HG03066 (cell line): Measurements from ENCODE around the gene UBE2C.
"Not testable (repeated sequence)": the region's sequence is repeated elsewhere in the genome, so short reads cannot be mapped to it uniquely, and the experiment has no call there.

Experiments
- ATAC-seq: cut with Tn5 transposase; IDR thresholded peaks from one replicate; pipeline ENCODE4 v1.9.1; 2021; ENCODE audit warnings: low read depth; ENCODE audit not compliant: unreplicated experiment

The UBE2C gene

DNA sequence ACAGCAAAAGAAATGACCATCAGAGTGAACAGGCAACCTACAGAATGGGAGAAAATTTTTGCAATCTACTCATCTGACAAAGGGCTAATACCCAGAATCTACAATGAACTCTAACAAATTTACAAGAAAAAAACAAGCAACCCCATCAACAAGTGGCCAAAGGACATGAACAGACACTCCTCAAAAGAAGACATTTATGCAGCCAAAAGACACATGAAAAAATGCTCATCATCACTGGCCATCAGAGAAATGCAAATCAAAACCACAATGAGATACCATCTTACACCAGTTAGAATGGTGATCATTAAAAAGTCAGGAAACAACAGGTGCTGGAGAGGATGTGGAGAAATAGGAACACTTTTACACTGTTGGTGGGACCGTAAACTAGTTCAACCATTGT, 14.9 kb upstream of the UBE2C start:
- ATAC-seq: not testable (repeated sequence)

DNA sequence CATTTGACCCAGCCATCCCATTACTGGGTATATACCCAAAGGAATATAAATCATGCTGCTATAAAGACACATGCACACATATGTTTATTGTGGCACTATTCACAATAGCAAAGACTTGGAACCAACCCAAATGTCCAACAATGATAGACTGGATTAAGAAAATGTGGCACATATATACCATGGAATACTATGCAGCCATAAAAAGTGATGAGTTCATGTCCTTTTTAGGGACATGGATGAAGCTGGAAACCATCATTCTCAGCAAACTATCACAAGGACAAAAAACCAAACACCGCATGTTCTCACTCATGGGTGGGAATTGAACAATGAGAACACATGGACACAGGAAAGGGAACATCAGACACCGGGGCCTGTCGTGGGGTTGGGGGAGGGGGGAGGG, 14.5 kb upstream of the UBE2C start:
- not testable (repeated sequence) for ATAC-seq

DNA sequence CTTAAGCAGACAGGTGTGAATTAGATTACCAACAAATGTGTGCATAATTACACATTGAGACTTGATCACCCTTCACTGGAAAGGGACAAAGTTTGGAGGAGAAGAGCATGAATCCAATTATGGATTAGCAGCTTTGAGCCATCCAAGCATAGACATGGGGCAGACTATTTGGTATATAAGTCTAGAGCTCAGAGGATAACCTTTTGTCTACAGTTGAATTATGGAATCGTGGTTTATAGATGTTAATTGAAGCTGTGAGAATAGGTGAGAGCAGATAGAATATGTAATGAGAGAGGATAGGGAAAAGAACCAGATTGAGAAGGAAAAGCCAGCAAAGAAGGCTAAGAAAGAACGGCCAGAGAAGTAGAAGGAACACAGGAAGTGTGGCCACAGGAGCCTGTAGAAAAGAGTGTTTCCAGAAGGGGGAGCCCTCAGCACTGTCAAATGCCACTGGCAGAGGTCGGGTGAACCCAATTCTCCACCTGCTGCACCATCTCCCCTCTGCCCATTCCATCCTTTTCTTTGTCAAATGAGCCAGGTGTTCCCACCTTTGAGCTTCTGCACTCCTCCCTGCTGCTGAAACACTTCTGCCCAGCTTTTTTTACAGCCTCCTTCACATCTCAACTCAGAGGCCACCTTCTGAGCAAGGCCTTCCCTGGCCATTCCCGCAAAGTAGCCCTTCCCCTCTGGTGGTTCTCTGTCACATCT, 13.4 kb upstream of the UBE2C start:
- ATAC-seq: no peak

DNA sequence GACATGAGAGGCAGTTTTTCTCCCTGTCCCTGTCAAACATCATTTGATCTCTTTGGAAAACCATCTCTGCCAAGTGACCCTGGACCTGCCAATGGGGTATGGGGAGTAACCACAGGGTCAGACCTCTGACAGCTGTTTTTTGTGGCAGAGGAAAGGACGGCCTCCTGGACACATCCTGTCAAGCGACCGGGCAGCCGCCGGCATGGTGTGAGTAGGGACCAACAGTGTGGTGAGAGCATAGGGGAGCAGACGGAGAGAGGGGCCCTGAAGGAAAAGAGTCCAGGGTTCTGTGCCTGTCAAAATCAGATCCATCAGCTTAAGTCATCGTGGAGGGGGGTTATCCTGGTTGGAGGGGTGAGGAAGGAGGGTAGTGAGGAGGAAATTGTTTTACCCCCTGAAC, 10.6 kb upstream of the UBE2C start:
- ATAC-seq: no peak

DNA sequence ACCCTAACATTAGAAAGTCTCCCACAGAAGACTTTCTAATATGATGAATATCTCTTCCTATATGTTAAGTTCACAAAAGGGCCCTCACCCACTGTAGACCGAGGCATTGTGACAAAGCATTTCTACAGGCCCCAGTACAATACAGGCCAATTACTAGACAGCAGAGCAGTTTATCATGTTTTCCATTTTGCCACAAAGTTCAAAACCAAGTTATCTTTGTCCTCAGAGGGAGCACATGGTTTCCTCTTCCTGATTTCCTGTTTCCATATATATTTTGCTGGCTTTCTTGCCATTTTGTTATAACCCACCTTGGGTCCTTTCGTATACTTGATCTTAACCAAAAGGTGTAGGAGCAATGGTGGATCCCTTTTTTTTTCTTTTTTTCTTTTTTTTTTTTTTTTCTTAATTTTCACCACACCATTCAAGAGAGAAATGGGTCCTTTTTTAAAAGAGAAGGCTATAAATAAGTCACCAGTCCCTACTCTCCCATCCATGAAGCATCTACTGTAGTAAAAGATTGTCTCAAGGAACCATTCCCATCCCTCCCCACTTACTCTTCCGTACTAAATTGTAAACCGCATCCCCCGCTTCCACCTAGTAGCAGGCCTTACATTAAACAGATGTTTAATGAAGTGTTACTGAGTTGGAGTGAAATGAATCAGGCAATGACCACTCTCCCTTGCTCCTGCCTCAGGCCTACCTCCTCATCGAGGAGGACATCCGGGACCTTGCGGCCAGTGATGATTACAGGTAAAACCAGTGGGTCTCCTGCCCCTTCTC, 2.1 kb upstream of the UBE2C start:
- ATAC-seq: no peak

DNA sequence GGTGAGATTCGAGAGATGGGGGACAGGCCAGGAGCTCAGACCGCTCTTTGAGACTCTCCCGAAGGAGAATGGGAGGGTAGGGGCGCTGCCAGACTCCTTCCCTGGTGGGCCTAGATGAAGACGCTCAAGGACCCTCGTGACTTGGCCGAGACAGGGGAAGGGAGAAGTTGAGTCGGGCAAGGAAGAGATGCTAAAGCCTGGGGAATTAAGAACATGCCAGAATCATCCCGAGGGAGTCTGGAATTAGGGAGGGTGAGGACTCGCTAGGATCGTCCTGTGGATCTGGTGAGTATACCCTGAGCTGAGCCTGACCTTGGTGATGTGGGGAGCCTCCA, 529 bp downstream of the UBE2C start:
- no peak for ATAC-seq

DNA sequence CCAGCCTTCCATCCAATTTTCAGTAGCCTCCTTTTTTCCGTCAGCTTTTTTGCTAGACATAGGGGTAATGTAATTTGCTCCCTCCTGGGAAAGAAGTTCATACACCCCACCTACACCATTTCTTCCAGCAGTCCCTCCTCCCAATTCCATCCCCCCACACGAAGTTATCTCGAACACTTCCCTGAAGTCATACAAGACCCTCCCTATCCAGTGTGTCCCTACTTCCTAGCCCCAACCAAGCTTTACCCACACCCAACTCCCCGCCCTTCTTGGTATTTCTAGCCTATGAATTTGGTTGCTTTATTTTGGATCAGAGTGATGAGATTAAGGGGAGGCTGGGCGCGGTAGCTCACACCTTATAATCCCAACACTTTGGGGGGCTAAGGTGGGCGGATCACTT, 1.0 kb downstream of the UBE2C start:
- no peak for ATAC-seq

DNA sequence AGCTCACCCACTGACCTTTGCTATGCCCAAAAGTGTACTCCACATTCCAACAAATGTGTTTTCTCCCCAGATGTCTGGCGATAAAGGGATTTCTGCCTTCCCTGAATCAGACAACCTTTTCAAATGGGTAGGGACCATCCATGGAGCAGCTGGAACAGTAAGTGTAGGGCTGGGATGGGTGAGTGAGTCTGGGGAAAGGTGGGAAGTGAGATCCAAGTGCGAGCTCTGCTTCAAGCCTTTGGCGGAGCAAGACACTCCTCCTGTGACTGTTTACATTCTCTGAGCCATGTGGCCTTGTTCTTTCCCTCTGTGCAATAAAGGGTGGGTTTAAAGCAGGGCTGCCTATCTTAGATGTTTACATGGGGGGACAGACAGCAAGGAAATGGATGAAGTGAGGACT, 1.9 kb downstream of the UBE2C start:
- ATAC-seq: no peak

DNA sequence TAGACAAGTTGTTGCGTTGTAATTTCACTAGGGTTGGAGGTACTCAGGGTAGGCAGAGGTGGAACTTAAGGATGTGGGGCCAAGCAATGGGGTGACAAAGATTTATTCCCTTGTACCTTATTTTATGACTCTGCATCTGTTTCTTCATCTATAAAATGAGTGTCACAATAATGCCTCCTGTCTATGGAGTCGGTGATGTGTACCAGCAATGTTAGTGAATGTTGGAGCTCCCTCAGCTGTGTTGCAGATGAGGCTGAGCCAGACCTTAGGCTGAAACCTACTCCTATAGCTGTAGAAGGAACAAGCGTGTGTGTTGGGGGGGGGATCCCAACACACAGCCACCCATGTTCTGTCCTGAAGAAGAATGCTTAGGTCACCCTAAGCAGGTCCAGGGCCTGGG, 4.5 kb downstream of the UBE2C start:
- no peak for ATAC-seq

DNA sequence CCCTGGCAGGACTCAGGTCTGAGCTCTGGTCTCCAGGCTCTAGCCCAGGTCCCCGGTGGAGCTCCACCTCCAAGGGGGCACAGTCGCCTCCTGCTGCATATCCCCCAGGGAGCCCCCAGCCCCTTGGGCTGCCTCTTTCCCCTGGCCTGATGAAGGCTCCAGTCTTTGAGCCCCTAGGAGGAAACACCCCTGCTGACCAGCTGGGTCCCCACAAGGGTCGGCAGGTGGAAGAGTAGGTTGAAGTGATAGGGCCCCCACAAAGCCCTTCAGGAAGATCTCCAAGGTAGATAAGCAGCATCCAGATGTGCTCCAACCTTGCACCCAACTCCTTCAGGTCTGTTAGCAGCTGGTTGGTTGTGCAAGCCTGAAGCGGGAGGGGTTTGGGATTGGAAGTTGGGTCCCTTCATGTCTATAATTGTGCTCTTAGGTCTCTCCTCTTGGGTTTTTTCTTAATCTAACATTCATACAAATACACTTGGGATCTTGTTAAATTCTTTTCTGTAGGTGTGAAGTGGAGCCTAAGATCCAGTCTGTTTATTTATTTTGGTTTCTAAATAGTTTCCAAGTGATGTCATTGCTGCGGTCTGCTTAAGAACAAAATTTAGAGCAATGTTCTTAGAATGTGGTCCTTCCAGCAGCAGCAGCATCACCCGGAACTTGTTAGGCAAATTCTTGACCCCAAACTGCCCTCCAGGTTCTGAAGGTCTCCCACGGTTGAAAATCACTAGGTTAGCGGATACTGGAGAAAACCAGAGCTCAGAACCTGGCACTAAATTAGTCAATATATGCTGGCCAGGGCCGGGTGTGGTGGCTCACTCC, 5.1 kb downstream of the UBE2C start:
- no peak for ATAC-seq

DNA sequence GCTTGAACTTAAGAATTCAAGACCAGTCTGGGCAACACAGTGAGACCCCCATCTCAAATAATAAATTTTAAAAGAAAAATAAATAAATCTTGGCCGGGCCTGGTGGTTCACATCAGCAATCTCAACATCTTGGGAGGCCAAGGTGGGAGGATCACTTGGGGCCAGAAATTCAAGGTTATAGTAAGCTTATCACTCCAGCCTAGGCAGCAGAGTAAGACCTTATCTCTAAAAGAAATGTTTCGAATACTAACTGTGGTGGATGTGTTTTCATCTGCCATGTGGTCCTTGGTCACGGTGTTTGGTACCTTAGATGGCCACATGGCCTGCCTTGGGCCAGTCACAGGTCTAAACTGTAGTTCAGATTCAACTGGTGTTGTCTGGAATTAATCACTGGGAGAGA, 5.8 kb downstream of the UBE2C start:
- ATAC-seq: no peak

DNA sequence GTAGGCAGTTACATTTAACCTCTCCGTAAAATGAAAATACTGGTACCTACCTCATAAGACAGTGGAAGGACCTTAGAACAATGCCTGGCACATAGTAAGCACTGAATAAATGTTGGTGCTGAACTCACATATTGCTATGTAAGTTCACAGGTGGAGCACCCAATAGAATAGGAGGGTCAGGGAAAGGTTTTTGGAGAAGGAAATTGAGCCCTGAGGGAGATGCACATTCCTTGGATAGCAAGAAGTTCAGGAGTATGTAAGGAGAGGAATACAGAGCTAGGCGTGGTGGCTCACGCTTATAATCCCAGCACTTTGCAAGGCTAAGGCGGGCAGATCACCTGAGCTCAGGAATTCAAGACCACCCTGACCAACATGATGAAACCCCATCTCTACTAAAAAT, 7.0 kb downstream of the UBE2C start:
- ATAC-seq: no peak

DNA sequence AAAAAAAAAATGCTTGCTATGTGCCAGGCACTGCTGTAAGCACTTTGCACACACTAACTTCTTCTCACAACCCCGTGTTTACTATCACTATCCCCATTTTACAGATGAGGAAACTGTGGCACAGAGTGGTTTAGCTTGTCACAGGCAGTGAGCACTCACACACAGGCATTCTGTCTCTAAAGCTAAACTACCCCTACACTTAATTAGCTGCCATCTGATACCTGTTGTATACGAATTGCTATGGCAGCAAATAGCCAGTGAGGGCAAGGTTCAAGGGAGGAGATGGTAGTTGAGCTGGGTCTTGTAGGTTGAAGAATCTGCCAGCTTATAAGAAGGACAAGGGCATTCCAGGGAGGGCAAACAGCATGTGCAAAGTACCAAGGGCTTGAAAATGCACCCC, 9.5 kb downstream of the UBE2C start:
- ATAC-seq: no peak

DNA sequence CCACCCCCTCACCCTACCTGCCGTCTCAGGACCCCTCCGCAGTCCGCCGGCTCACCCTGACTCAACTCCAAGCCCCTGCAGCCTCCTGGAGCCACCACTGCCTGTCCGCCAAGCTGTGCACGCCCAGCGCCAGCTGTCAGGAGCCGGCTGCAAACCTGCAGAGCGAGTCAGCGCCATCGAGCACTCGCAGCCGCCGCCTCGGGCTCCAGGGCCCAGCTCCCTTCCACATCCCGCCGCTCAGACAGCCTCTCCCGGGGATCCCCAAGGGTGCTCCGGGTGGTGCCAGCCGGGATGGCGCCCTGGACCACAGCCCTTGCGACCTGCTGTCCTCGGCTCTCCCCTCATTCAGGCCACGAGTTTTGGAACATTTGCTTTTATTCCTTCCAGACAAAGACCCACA, 10.4 kb downstream of the UBE2C start:
- ATAC-seq: no peak

DNA sequence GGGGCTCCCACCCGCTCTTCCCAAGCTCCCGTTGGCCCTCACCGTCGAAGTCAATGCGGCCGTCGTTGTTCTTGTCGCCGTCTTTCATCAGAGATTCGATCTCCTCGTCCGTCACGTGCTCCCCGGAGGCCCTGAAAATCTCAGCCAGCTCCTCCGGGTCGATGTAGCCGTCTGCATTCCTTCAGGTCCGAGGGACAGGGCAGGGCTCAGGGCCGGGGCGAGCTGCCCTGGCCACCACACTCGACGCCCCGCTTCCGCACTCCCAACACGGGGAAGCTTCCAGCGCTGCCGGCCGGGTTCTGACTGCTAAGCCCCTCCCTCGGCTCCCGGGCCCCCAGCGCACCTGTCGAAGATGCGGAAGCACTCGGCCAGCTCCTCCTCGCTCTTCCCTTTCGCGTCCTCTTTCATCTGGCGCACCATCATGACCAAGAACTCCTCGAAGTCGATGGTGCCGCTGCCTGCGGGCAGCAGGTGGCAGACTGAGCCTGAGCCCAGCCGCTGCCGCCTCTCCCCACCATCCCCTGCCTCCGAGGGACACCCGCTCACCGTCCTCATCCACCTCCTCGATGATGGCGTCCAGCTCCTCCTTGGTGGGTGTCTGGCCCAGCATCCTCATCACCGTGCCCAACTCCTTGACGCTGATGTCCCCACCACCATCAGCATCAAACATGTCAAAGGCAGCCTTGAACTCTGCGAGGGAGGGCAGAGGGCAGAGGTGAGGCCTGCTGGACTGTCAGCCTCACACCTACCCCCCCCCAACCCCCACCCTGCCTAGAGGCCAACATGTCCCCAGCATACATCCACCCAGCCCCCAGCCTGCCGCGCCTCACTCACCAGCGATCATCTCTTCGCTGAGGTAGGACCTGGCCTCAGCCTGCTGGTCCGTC, 11.7 kb downstream of the UBE2C start:
- ATAC-seq: no peak

DNA sequence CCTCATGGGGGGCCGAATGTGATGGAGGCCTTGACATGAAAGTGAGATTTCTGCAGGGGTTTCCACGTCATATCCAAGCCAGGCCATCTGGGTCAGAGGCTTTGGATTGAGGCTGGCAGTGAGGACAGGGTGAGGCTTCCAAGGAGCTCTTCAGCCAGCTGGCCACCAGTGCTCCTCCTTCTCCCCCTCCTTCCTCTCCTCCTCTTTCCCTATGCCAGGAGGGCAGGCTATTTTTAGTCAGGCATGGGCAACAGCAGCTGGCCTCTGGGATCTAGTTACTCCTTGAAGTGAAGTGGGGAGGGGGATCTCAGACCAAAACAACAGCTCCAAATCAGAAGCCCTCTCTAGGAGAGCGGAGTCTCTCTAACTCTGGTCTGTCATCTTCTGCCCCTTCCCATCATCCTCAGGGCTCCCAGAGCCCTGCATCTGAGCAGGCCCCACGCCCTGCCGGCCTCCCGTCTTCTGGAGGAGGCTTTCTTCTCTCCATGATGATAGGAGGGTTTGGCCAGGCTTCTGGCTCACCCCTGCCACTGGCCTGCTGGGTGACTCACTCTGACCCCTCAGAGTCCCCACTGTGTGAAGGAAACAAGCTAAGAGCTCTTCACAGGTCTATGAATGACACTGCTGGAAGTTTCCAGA, 14.1 kb downstream of the UBE2C start:
- ATAC-seq: no peak

DNA sequence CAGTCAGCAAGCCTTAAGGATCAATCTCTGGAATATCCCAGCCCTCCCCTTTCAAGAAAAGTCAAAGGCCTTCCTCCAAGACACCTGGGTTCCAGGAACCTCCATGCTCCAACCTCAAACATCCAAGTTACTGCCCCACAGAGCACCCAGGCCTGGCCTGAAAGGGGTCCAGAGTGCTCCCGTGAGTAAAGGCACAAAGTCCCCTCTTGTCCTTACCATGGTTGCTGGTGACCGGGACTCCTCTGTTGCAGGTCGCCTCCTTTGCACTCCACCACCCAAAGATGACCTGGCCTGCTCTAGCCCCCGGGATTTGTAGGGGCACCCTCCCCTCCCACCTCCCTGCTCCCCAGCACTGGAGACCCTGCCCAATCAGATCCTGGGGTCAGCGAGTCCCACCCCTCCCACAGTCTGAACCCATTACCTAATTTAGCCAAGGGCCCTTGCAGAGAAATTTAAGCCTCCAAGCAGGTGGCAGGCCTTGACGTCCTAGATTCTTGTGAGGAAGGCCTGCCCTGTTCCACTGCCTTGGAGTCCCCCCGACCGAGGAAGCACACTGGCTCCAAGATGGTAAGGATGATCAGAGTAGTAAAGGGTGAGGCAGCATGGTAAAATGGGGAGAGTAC, 14.7 kb downstream of the UBE2C start, which contains the start of gene TNNC2:
Gene TNNC2, minus strand, starts transcription at position 283 of the 623 bp plus-strand sequence. Its CDS starts 64 bp downstream, at position 219.
- no peak for ATAC-seq

DNA sequence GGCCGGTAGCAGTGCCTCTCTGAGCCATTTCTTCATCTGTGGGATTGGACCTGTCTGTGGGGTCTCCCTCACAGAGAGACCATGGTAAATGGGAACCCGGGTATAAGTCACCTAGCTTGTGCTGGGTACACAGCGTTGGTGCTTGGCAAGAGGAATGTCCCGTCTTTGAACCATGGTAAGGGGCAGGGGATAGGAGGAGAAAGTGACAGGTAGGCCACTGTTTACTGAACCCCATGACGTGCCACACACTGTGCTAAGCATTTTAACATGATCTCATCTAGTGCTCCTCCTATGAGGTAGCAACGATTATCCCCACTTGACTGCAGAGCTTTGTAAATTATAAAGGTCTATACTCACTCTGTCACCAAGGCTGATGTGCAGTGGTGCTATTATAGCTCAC, 15.3 kb downstream of the UBE2C start:
- ATAC-seq: no peak

DNA sequence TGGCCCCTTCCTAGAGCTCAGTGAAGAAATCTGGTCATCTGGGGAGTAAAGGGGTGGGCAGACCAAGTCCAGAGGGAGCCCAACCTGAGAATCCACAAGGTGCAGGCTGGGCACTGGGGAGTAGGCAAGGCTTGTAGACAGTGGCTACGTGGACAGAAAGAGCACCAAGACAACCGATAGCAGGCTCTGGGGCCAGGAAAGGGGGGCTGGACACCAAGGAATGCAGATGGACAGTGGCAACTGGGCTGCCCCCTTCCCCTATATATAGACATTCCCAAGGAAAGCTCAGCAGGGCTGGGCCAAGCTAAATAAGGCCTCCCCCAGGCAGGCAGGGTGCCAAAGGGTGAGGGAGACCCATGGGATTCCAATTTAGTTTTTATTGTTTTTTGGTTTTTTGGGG, 16.1 kb downstream of the UBE2C start:
- ATAC-seq: no peak
